ENCODE measurements around the gene PNMA6E. TPM values are rescaled to one million over a fixed set of nuclear protein-coding genes. Genes with fewer than 3 reads are reported as not detected.

The PNMA6E gene
- total RNA-seq, 2 experiments from 2014 or later, result not detected

DNA sequence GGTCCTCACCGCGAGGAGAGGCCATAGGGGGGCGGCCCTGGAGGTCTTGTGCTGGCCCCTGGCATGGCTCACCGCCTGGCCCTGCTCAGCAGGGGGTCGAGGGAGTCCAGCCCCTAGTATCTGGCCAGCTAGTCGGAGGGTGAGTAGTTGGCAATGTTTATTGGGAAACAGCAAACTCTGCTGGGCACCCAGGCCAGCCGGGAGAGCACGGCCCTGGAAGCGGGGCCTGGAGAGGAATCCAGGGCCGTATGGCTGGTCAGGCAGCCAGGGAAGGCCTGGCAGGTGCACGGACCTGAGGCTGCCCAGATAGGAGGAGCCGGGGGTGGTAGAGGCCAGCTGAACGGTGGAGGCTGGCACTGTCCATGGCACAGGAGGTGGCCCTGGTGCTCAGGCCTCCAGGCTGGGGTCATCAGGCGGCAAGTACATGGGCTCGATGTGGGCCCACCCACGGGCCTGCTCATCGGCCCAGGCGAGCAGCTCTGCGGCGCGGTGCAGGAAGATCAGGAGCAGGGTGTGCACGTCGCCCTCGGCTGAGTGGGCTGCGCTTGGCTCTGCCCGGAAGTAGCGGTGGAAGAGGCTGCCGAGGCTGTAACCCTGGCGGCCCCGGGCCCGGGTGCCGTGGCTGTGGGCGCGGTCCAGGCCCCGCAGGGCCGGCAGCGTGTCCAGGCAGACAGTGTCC, 43.3 kb upstream of the PNMA6E start:
- H3K27ac Mint-ChIP-seq, result no peak overlapping the region
- no peaks in the 10 kb centered on the region for H3K36me3 Mint-ChIP-seq
- POLR2A ChIA-PET, result no interaction called here
- no peaks in the 10 kb centered on the region for H3K4me1 Mint-ChIP-seq (ENCODE audit: low read depth)
- H3K27me3 Mint-ChIP-seq, result no peaks in the 10 kb centered on the region
- H3K9me3 Mint-ChIP-seq, result no peaks in the 10 kb centered on the region
- intact Hi-C loops (cut with micrococcal nuclease), result no loop called here
- CTCF ChIA-PET, result interaction anchor here (0.7 kb wide), 1 partner anchor 15 kb away, joined by 3 read pairs; no protein-coding TSS in a partner anchor
- no peak overlapping the region for H3K4me3 Mint-ChIP-seq
- no peak for DNase-seq

DNA sequence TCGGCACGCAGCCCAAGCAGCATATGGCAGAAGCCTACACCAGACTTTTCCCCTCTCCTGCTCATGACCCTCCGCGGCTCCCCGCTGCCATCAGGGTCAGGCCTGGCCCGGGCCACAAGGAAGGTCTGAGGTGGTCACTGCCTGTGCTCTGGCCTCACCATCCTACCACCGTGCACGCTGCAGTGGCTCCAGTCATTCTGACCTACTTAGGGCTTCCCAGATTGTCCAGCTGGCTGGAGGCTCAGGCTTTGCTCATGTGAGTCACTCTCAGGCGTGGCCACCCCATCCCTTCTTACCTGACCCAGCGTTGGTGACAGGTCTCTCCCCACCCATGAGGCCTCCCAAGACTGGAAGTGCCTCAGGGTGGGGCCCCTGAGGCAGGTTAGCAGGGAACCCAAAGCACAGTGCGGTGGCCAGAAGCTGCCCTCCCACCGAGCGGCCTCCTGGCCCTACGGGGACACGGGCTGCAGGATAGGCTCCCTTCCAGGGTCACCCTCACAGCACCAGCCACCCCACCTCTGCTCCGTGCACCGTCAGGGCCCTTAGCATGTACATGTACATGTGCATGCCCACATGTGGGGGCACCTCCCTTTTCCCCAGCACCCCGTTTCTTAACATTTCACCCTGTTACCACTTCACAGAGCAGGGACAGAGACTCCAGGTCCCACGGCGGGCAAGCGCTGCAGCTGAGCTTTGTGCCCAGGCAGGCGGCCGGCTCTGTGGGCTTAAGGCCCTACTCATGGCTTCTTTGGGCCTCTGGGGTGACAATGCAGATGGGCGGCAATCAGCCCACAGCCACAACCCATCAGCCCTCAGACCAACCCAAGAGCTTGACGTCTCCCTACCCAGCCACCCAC, 42.6 kb upstream of the PNMA6E start:
- intact Hi-C loops (cut with micrococcal nuclease), result no loop called here
- H3K27ac Mint-ChIP-seq, result no peak overlapping the region
- DNase-seq, result no peak
- H3K9me3 Mint-ChIP-seq, result no peaks in the 10 kb centered on the region
- no peaks in the 10 kb centered on the region for H3K4me1 Mint-ChIP-seq (ENCODE audit: low read depth)
- no peak overlapping the region for H3K4me3 Mint-ChIP-seq
- POLR2A ChIA-PET, result no interaction called here
- no peaks in the 10 kb centered on the region for H3K36me3 Mint-ChIP-seq
- peaks cover 1% of the 10 kb centered on the region for H3K27me3 Mint-ChIP-seq
- CTCF ChIA-PET, result interaction anchor here (0.7 kb wide), 1 partner anchor 16 kb away, joined by 3 read pairs; no protein-coding TSS in a partner anchor

DNA sequence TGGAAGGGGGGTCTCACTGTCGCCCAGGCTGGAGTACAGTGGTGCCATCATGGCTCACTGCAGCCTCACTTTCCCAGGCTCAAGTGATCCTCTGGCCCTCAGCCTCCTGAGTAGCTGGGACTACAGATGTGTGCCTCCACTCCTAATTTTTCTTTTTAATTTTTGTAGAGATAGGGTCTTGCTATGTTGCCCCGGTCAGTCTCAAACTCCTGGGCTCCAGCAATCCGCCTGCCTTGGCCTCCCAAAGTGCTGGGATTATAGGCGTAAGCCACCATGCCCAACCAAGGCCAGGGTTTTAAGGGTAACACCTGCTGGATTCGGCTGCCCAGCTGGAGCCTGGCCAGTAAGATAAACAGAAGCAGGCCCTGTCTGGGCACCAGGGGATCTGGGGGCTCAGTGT, 41.3 kb upstream of the PNMA6E start:
- DNase-seq, result no peak
- Mint-ChIP-seq H3K9me3 (no peaks in the 10 kb centered on the region), H3K4me1 (ENCODE audit: low read depth) (no peaks in the 10 kb centered on the region), H3K27ac (no peak overlapping the region), H3K4me3 (no peak overlapping the region), H3K36me3 (no peaks in the 10 kb centered on the region), H3K27me3 (peaks cover 2% of the 10 kb centered on the region)
- CTCF ChIA-PET, result no interaction called here
- intact Hi-C loops (cut with micrococcal nuclease), result no loop called here
- POLR2A ChIA-PET, result no interaction called here

DNA sequence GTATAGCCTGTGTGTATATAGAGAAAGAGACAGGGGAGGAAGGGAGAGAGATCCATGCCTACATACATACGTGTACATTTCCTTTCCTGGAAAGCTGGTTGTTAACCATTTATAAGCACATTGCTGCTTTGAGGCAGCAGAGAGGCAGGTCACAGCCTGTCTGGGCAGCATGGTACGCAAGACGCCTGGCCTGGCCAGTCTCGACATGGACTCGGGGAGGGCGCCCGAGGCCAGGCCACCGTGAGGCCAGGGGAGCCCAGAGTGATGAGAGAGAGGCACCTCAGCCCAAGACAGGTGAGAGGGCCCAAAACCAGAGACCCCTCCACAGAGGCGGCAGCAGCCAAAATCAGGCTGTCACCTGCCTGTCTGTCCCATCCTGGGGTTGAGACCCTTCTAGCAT, 40.8 kb upstream of the PNMA6E start:
- ChIA-PET CTCF (no interaction called here), POLR2A (no interaction called here)
- no peak for DNase-seq
- Mint-ChIP-seq H3K36me3 (no peaks in the 10 kb centered on the region), H3K9me3 (no peaks in the 10 kb centered on the region), H3K27me3 (peaks cover 2% of the 10 kb centered on the region), H3K4me3 (no peak overlapping the region), H3K27ac (no peak overlapping the region), H3K4me1 (ENCODE audit: low read depth) (no peaks in the 10 kb centered on the region)
- intact Hi-C loops (cut with micrococcal nuclease), result no loop called here

DNA sequence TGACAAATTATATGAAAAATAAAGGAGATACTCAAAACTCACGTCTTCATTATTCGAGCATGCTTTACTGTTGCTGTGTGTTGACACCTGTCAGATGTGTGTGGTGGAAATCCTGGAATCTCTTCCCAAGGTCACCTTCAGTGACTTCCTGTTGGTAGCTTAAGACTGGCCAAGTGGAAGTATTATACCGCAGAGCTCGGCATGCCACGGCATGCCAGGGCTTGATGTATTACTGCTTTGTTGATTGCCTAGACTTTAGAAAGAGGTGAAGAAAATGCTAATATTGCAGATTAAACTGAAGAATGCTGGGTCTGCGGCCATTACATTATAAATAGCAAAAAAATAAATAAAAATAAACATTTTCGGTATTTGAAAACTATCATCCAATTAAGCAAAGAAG, 40.1 kb upstream of the PNMA6E start:
- Mint-ChIP-seq H3K4me3 (no peak overlapping the region), H3K36me3 (no peaks in the 10 kb centered on the region), H3K4me1 (ENCODE audit: low read depth) (no peaks in the 10 kb centered on the region), H3K27ac (no peak overlapping the region), H3K27me3 (peaks cover 2% of the 10 kb centered on the region), H3K9me3 (no peaks in the 10 kb centered on the region)
- intact Hi-C loops (cut with micrococcal nuclease), result no loop called here
- ChIA-PET CTCF (no interaction called here), POLR2A (no interaction called here)
- DNase-seq, result no peak

DNA sequence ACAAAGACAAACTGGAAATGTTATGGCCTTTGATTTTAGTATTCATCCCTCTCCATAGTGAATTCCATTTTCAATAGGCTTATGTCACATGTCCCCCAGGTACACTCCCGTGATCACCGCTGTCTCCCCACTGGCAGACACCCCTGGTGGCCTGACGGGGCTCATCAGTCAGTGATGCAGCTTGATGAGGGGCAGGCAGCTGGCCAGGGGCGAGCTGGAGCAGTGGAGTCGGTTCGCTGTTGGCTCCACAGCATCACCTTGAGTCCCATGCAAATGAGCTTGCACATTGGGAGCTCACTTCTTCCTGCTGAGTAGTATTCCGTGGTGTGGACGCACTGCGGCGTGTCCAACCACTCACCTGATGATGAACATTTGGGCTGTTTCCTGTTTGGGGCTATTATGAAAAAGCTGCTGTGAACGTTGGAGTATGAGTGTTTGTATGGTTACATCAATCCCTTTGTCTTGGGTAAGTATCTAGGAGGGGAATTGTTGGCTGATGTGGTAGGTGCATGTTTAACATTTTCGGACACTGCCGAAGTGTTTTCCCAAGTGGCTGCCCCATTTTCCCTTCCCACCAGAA, 39.5 kb upstream of the PNMA6E start:
- intact Hi-C loops (cut with micrococcal nuclease), result no loop called here
- no peaks in the 10 kb centered on the region for H3K9me3 Mint-ChIP-seq
- H3K27ac Mint-ChIP-seq, result no peak overlapping the region
- CTCF ChIA-PET, result no interaction called here
- no peaks in the 10 kb centered on the region for H3K4me1 Mint-ChIP-seq (ENCODE audit: low read depth)
- POLR2A ChIA-PET, result no interaction called here
- no peaks in the 10 kb centered on the region for H3K36me3 Mint-ChIP-seq
- no peak for DNase-seq
- no peak overlapping the region for H3K4me3 Mint-ChIP-seq
- H3K27me3 Mint-ChIP-seq, result peaks cover 2% of the 10 kb centered on the region

DNA sequence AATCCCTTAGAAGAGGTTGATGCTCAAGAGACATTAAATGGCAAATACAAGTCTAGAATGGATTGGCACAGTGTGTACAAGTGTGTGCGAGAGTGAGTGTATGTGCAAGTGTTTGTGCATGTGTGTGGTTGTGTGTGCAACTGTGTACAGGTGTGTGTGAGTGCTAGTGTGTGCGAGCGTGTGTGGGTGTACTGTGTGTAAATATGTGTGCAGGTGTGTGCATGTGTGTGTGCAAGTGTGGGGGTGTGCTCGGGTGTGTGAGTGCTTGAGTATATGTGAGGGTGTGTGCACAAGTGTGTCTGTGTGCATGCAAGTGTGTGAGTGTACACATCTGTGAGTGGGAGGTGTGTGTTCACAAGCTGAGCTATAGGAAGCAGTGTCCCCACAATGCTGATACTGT, 38.8 kb upstream of the PNMA6E start:
- CTCF ChIA-PET, result no interaction called here
- POLR2A ChIA-PET, result no interaction called here
- H3K27ac Mint-ChIP-seq, result no peak overlapping the region
- H3K36me3 Mint-ChIP-seq, result no peaks in the 10 kb centered on the region
- H3K27me3 Mint-ChIP-seq, result peaks cover 2% of the 10 kb centered on the region
- no peak for DNase-seq
- H3K9me3 Mint-ChIP-seq, result no peaks in the 10 kb centered on the region
- intact Hi-C loops (cut with micrococcal nuclease), result no loop called here
- H3K4me3 Mint-ChIP-seq, result no peak overlapping the region
- H3K4me1 Mint-ChIP-seq (ENCODE audit: low read depth), result no peaks in the 10 kb centered on the region

DNA sequence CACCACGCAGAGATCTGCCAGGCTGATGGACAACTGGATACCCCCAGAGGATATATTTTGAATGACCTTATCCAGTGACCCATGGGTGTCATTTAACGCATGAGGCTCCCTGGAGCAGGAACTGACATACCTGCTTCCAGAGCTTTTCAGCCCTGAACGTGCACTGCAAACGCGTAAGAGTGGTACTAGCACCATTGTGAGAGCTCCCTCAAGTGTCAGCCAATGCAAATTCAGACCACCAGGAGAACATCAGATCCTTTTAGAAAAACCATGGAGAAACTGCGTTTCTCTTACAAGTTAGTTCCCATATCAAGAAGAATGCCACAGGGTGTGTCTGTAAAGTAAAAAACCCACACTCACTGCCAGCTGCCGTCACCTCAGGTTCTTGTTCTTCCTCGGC, 37.4 kb upstream of the PNMA6E start:
- CTCF ChIA-PET, result interaction anchor here (1.3 kb wide), 1 partner anchor 480 kb away, joined by 3 read pairs; no protein-coding TSS in a partner anchor
- no peak overlapping the region for H3K4me3 Mint-ChIP-seq
- intact Hi-C loops (cut with micrococcal nuclease), result no loop called here
- no peaks in the 10 kb centered on the region for H3K36me3 Mint-ChIP-seq
- POLR2A ChIA-PET, result no interaction called here
- H3K4me1 Mint-ChIP-seq (ENCODE audit: low read depth), result no peaks in the 10 kb centered on the region
- no peaks in the 10 kb centered on the region for H3K9me3 Mint-ChIP-seq
- no peak for DNase-seq
- peaks cover 2% of the 10 kb centered on the region for H3K27me3 Mint-ChIP-seq
- H3K27ac Mint-ChIP-seq, result no peak overlapping the region

DNA sequence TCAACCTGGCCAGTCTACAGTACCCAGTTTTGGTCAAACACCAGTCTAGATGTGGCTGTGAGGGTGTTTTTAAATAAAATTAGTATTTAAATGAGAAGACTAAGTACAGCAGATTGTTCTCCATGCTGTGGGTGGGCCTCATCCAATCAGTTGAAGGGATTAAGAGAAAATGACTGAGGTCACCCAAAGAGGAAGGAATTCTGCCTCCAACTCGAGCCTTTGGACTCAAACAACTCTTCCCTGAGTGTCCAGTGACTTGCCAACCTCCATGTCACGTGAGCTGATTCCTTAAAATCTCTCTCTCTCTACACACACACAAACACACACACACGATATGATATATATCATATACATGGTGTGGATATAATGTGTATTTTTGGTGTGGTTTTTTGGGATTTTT, 34.7 kb upstream of the PNMA6E start:
- DNase-seq, result no peak
- Mint-ChIP-seq H3K36me3 (no peaks in the 10 kb centered on the region), H3K27ac (no peak overlapping the region), H3K27me3 (peaks cover 2% of the 10 kb centered on the region), H3K4me3 (no peak overlapping the region), H3K4me1 (ENCODE audit: low read depth) (no peaks in the 10 kb centered on the region), H3K9me3 (no peaks in the 10 kb centered on the region)
- ChIA-PET CTCF (interaction anchor here (0.6 kb wide), 1 partner anchor 24 kb away, joined by 3 read pairs; no protein-coding TSS in a partner anchor), POLR2A (no interaction called here)
- intact Hi-C loops (cut with micrococcal nuclease), result no loop called here

DNA sequence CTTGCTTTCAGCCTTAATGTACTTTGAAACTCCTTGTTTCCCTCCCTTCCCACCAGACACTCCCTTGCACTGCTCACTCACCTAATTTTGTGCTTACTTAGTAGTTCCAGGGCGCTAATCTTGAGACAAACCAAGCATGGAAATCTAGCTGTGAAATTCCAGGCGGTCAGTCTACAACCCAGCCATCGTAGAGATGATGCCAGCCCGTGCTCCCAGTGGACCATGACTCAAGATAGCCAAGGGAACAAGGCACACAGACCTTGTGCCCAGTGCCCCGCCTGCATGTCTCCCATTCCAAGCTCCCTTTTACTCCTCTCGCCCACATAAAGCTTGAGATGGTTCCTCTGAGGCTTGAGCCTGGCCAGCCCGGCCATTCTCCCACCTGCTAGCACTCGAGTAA, 33.7 kb upstream of the PNMA6E start:
- peaks cover 2% of the 10 kb centered on the region for H3K27me3 Mint-ChIP-seq
- no peaks in the 10 kb centered on the region for H3K9me3 Mint-ChIP-seq
- no peak overlapping the region for H3K4me3 Mint-ChIP-seq
- DNase-seq, result no peak
- POLR2A ChIA-PET, result no interaction called here
- intact Hi-C loops (cut with micrococcal nuclease), result no loop called here
- CTCF ChIA-PET, result no interaction called here
- no peaks in the 10 kb centered on the region for H3K36me3 Mint-ChIP-seq
- no peak overlapping the region for H3K27ac Mint-ChIP-seq
- no peaks in the 10 kb centered on the region for H3K4me1 Mint-ChIP-seq (ENCODE audit: low read depth)

DNA sequence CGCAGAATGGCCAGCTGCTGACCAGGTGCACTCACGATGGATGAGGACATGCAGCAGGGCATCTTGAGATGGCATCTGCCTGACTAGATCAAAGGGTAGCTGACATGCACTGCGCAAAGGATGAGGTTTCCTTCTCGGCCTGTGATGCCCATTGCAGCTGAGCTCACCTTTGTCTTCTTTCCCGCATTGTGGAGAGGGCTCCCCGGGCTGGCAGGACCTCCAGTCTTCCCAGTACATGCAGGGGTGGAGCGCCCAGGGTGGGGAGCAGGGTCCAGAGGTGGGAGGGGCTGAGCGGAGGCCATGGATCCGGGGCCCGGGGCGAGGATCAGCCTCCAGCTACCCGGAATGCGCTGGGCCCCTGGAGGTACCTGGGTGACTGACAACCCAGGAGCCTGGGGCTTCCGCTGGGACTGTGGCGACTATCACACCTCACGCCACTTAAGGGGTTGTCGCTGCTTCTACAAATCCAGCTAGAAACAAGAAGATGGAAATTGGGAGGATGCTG, 32.7 kb upstream of the PNMA6E start:
- H3K4me3 Mint-ChIP-seq, result no peak overlapping the region
- CTCF ChIA-PET, result no interaction called here
- intact Hi-C loops (cut with micrococcal nuclease), result no loop called here
- DNase-seq, result no peak
- H3K9me3 Mint-ChIP-seq, result no peaks in the 10 kb centered on the region
- H3K27ac Mint-ChIP-seq, result no peak overlapping the region
- H3K36me3 Mint-ChIP-seq, result no peaks in the 10 kb centered on the region
- POLR2A ChIA-PET, result no interaction called here
- peaks cover 2% of the 10 kb centered on the region for H3K27me3 Mint-ChIP-seq
- H3K4me1 Mint-ChIP-seq (ENCODE audit: low read depth), result no peaks in the 10 kb centered on the region

DNA sequence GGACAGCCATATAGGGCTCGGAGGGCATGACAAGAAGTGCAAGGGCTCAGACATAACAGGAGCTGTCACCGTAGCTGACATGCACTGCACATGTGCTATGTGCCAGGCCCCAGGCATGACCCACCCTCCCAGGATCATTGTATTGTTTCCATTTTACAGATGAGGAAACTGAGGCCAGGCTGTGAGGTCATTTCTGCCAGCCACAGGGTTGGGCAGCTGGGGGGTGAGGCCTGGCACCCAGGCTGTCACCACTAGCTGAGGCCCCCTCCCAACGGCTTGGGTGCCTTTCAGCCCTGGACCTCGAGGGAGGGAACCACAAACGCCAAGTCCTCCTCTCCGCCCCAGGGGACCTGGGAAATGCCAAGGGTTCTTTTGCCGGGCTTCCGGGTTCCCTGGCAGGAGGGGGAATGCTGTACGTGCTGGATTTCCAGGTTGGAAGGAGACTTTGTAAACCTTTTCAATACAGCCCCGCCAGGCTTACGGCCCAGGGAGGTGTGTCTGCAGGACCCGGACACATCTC, 32.1 kb upstream of the PNMA6E start:
- no peak for DNase-seq
- intact Hi-C loops (cut with micrococcal nuclease), result no loop called here
- no peaks in the 10 kb centered on the region for H3K9me3 Mint-ChIP-seq

More for the DNA sequence above, 32.1 kb upstream of the PNMA6E start:
- Mint-ChIP-seq H3K36me3 (no peaks in the 10 kb centered on the region), H3K27ac (no peak overlapping the region), H3K27me3 (no peaks in the 10 kb centered on the region), H3K4me3 (no peak overlapping the region), H3K4me1 (ENCODE audit: low read depth) (no peaks in the 10 kb centered on the region)
- ChIA-PET POLR2A (no interaction called here), CTCF (no interaction called here)

Data from activated CD4-positive, alpha-beta memory T cell treated with anti-CD3 and anti-CD28 coated beads for 36 hours (primary cell).